ENCODE measurements around the gene NLRP2B.
"Not testable (repeated sequence)": the region's sequence is repeated elsewhere in the genome, so short reads cannot be mapped to it uniquely, and the experiment has no call there.

Gene NLRP2B

GRCh38 chrX:57680160-57680559, at the start of gene NLRP2B:
NLRP2B (minus strand) TSS chrX:57680260.
- DNase-seq = no peak

GRCh38 chrX:57725995-57726394, 45.9 kb upstream of the NLRP2B start:
- not testable (repeated sequence) for DNase-seq

DNA sequence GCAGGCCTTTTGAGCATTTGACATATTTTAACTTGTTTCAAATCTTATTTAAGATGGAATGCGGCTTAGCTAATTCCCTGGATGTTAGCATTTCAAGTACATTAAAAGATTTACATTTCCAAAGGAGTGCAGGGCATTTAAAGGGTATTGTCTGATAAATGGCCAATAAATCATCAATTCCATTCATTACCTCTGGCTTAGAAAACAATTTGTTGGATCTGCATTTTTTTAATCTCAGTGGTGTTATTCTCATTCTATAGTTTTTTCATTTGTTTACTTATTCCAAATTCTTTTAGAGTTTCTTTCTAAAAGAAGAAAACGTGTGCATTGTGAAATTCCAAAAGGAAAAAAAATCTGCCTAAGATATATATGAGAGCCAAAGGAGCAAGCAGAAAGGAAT, 1.3 kb upstream of the NLRP2B start:
- no peak for DNase-seq

- DNase-seq = no peak
These were observed 1.2 kb downstream of the NLRP2B start for GRCh38 chrX:57678686-57679428.

DNA sequence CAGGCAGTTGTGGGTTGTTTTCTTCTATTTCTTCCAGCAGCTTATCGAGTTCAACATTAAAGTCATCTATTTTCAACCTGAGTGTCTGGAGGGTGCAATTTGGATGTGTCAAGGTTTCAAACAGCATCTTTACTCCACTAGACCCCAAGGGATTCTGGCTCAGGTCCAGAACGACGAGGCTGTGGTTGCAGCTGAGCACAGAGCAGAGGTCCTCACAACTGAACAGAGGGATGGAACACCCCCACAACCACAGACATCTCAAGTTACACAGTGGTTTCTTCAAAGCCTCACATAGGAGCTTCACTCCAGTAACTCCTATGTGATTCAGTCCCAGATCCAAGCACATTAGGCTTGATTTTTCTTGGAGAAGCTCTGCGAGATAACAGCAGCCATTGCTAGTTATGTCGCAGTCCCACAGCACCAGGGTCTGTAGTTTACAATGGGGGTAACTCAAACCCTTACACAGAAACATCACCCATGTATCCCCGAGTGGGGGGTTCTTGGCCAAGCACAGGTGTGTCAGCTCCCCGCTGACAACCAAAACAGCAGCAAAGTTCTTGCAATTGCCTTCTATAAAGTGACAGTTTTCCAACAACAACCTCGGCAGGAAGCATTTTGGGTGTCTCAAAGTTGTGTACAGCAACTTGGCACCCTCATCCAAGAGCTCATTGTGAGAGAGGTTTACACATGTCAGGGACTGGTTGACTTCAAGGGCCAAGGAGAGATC, 2.8 kb downstream of the NLRP2B start:
- no peak for DNase-seq

DNA sequence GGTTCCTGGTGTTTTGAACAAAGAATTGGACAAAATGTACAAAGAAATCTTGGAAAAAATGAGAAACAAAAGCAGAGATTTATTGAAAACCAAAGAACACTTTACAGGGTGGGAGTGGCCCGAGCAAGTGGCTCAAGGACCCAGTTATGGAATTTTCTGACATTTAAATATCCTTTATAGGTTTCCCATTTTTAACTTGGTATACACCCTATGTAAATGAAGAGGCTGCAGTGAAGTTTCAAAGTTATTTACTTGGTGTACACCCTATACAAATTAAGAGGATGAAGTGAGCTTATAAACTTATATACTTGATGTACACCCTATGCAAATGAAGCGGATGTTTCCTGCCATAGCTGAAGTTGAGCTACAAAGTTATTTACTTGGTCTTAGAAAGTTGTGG, 4.7 kb downstream of the NLRP2B start:
- DNase-seq = no peak

- DNase-seq = no peak
These were observed 5.2 kb downstream of the NLRP2B start for GRCh38 chrX:57674861-57675260.

GRCh38 chrX:57669961-57670360, 10.1 kb downstream of the NLRP2B start:
- no peak for DNase-seq

DNA sequence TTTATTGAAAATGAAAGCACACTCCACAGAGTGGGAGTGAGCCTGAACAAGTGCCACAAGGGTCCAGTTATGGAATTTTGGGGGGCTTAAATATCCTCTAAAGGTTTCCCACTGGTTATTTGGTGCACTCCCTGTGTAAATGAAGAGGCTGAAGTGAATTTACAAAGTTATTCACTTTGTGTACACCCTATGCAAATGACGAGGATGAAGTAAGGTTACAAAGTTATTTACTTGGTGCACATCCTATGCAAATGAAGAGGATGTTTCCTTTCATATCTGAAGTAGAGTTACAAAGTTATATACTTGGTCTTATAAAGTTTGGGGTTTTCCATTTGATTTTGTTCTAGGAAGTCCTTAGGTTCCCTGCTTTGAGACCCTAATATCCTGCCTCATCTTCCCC, 13.1 kb downstream of the NLRP2B start:
- no peak for DNase-seq

DNA sequence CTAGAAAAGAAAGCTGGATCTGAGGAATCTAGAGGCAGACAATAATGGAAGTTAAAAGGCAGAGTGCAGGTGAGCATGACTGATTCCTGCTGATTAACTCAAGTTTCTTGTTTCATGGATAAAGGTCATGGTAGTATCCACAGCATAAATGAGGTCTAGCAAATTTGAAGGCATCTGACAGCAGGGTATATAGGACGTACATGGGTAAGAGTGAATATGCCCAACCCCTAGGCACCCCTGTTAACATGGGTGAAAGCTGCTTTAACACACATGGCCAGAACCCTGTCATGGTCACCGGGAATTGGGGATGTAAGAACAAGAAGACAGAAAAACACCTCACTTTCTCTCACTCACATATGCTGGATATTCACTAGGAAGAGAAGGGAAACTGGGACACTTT, 25.0 kb downstream of the NLRP2B start:
- no peak for DNase-seq

GRCh38 chrX:57652705-57653104, 27.4 kb downstream of the NLRP2B start:
- DNase-seq = no peak

GRCh38 chrX:57651169-57651919, 28.7 kb downstream of the NLRP2B start:
- no peak for DNase-seq

DNA sequence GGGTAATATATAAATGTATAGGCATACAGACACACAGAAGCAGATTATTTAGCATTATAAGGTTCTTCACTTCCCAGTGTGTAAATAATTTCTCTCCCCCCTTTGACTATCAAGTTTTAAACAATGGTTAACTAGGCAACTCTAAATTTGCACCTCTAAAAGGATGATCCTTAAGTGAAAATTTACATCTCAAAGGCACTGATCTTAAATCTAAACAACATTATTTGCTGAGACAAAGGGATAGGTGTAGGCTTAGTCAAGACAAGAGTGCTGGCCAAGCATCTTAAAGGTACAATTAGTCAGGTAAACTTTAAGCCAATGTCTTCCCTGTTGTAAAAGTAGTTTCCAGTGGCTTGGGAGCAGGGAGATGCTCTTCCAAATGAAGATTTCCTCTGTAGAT, 33.0 kb downstream of the NLRP2B start:
- no peak for DNase-seq

GRCh38 chrX:57643698-57644097, 36.4 kb downstream of the NLRP2B start:
- DNase-seq = no peak

DNA sequence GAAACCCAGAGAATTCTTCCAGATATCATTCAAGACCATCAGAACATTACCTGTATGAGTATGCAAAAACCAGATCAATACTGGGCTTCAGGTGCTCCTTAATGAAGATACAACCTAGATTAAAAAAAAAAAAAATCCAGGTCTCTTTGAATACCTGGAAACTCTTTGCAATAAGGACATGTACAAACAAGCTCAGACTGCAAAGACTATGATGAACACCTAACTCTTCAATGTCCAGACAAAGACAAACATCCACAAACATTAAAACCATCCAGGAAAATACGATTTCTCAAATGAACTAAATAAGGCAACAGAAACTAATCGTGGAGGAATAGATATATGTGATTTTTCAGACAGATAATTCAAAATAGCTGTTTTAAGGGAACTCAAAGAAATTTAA, 38.7 kb downstream of the NLRP2B start:
- DNase-seq = no peak

DNA sequence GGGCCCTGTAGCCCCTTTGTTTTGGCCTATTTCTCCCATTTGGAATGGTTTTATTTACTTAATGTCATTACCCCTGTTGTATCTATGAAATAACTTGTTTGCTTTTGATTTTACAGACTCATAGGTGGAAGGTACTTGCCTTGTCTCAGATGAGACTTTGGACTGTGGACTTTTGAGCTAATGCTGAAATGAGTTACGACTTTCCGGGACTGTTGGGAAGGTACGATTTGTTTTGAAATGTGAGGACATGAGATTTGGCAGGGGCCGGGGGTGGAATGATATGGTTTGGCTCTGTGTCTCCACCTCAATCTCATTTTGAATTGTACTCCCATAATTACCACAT, 39.4 kb downstream of the NLRP2B start:
- DNase-seq = no peak

GRCh38 chrX:57629438-57629837, 50.6 kb downstream of the NLRP2B start:
- DNase-seq = not testable (repeated sequence)

All from NCI-H1105 treated with DMSO at 0.1 percent for 48 hours (cell line).